ENCODE results near the gene PTPN23.

The PTPN23 gene

GRCh38 chr3:47405820-47406761, 25.3 kb downstream of the PTPN23 start:
- no peak for DNase-seq (ENCODE audit: low read depth in 2 of 2)

GRCh38 chr3:47406762-47407149, 25.9 kb downstream of the PTPN23 start:
- DNase-seq (ENCODE audit: low read depth in 2 of 2), result no peak

GRCh38 chr3:47407237-47407636, 26.4 kb downstream of the PTPN23 start:
- DNase-seq (ENCODE audit: low read depth in 2 of 2), result no peak

GRCh38 chr3:47407896-47408838, 27.3 kb downstream of the PTPN23 start:
- DNase-seq (ENCODE audit: low read depth in 2 of 2), result no peak

GRCh38 chr3:47408839-47409229, 28.0 kb downstream of the PTPN23 start:
- no peak for DNase-seq (ENCODE audit: low read depth in 2 of 2)

- no peak for DNase-seq (ENCODE audit: low read depth in 2 of 2)
Observed at GRCh38 chr3:47409284-47409683, 28.5 kb downstream of the PTPN23 start.

- DNase-seq (ENCODE audit: low read depth in 2 of 2), result no peak
Observed at GRCh38 chr3:47409688-47410416, 29.0 kb downstream of the PTPN23 start.

- no peak for DNase-seq (ENCODE audit: low read depth in 2 of 2)
Observed at GRCh38 chr3:47410417-47410720, 29.5 kb downstream of the PTPN23 start.

GRCh38 chr3:47410801-47411646, 30.2 kb downstream of the PTPN23 start:
- DNase-seq (ENCODE audit: low read depth in 2 of 2), result no peak

- no peak for DNase-seq (ENCODE audit: low read depth in 2 of 2)
Observed at GRCh38 chr3:47411696-47412452, 31.1 kb downstream of the PTPN23 start.

- no peak for DNase-seq (ENCODE audit: low read depth in 2 of 2)
Observed at GRCh38 chr3:47412453-47412756, 31.6 kb downstream of the PTPN23 start.

GRCh38 chr3:47412842-47413520, 32.2 kb downstream of the PTPN23 start:
- no peak for DNase-seq (ENCODE audit: low read depth in 2 of 2)

GRCh38 chr3:47413751-47414150, 32.9 kb downstream of the PTPN23 start:
- DNase-seq (ENCODE audit: low read depth in 2 of 2), result no peak

GRCh38 chr3:47414161-47414564, 33.3 kb downstream of the PTPN23 start:
- DNase-seq (ENCODE audit: low read depth in 2 of 2), result no peak

GRCh38 chr3:47414666-47415587, 34.1 kb downstream of the PTPN23 start:
- DNase-seq (ENCODE audit: low read depth in 2 of 2), result no peak

GRCh38 chr3:47416041-47416440, 35.2 kb downstream of the PTPN23 start:
- no peak for DNase-seq (ENCODE audit: low read depth in 2 of 2)

GRCh38 chr3:47418167-47419082, 37.6 kb downstream of the PTPN23 start:
- no peak for DNase-seq (ENCODE audit: low read depth in 2 of 2)

Data from activated CD8-positive, alpha-beta memory T cell treated with anti-CD3 and anti-CD28 coated beads for 4 hours (primary cell).